Ascending aorta (tissue), 2 donors: Measurements from ENCODE around the gene RYR3. TPM values are rescaled to one million over a fixed set of nuclear protein-coding genes. Genes with fewer than 3 reads are reported as not detected.

Experiments used
- DNase-seq, 2 donors: peaks; one replicate each; pipeline ENCODE4 v3.0.0-alpha.2; 2019; ENCODE audit warnings: low spot score in 2 of 2
- H3K27ac ChIP-seq, 2 donors: fragments of 200-600 bp; sonication (generic); one replicate each; pipeline ENCODE4 v1.5.1; 2016 to 2017; ENCODE audit warnings: mild to moderate bottlenecking in 1 of 2
- H3K27me3 ChIP-seq: fragments of 200-600 bp; sonication (generic); one replicate; pipeline ENCODE4 v1.5.1; 2017
- H3K36me3 ChIP-seq, 2 donors: fragments of 200-600 bp; sonication (generic); one replicate each; pipeline ENCODE4 v1.5.1; 2016
- H3K4me1 ChIP-seq, 2 donors: fragments of 200-600 bp; sonication (generic); one replicate each; pipeline ENCODE4 v1.5.1; 2016 to 2017; ENCODE audit warnings: mild to moderate bottlenecking in 1 of 2
- H3K4me3 ChIP-seq, 2 donors: fragments of 200-600 bp; sonication (generic); one replicate each; pipeline ENCODE4 v1.5.1; 2016 to 2017; ENCODE audit warnings: mild to moderate bottlenecking in 1 of 2
- H3K9me3 ChIP-seq, 2 donors: fragments of 200-600 bp; sonication (generic); one replicate each; pipeline ENCODE4 v1.5.1; 2016
- intact Hi-C: fragments of 100-400 bp; cut with DNase I; formaldehyde crosslinking; loops from one replicate; pipeline ENCODE4 v1.15.1; 2023
- total RNA-seq: library from RNA; depleted of rRNA; stranded (reverse); fragments of >200 nt; gene quantifications from one replicate; pipeline ENCODE4 v1.1.0, GENCODE V29; 2016
- TF ChIP-seq, protein P1 (sequence below), 3 experiments: fragments of 200-600 bp in 2 of 3; fragments of 450-650 bp in 1 of 3; sonication (generic) in 2 of 3; IDR thresholded peaks; one replicate each; pipeline ENCODE4 v1.5.1; 2016 to 2019; ENCODE audit warnings: antibody characterized with exemption in 3 of 3, mild to moderate bottlenecking in 1 of 3, moderate library complexity in 1 of 3

Gene RYR3
- total RNA-seq, 1 donor from 2014 or later = 3.1 TPM

DNA sequence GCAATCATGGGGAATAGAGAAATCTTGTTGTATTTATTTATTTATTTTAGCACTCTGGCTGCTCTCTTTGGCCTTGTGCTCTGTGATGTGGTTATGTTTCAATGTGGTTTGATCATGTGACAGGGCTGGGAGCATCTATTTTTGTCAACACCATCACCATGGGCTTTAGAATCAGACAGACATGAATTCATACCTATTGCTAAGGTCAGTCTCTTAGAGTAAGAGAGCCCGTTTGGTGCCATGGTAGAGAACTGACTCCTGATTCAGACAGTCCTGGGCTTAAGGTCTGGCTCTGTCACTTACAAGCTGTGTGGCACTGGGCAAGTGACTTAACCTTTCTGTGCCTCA, 157.0 kb downstream of the RYR3 start:
- no peaks in the 10 kb centered on the region for H3K27me3 ChIP-seq
- H3K27ac ChIP-seq = no peak overlapping the region
- H3K36me3 ChIP-seq = no peaks in the 10 kb centered on the region
- H3K9me3 ChIP-seq = no peaks in the 10 kb centered on the region
- no peak overlapping the region for H3K4me3 ChIP-seq
- TF ChIP-seq, protein P1, sequence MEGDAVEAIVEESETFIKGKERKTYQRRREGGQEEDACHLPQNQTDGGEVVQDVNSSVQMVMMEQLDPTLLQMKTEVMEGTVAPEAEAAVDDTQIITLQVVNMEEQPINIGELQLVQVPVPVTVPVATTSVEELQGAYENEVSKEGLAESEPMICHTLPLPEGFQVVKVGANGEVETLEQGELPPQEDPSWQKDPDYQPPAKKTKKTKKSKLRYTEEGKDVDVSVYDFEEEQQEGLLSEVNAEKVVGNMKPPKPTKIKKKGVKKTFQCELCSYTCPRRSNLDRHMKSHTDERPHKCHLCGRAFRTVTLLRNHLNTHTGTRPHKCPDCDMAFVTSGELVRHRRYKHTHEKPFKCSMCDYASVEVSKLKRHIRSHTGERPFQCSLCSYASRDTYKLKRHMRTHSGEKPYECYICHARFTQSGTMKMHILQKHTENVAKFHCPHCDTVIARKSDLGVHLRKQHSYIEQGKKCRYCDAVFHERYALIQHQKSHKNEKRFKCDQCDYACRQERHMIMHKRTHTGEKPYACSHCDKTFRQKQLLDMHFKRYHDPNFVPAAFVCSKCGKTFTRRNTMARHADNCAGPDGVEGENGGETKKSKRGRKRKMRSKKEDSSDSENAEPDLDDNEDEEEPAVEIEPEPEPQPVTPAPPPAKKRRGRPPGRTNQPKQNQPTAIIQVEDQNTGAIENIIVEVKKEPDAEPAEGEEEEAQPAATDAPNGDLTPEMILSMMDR (IDR thresholded peaks at IDR 0.05) = no peak
- H3K4me1 ChIP-seq = no peaks in the 10 kb centered on the region
- intact Hi-C loops = no loop called here
- DNase-seq = no peak

DNA sequence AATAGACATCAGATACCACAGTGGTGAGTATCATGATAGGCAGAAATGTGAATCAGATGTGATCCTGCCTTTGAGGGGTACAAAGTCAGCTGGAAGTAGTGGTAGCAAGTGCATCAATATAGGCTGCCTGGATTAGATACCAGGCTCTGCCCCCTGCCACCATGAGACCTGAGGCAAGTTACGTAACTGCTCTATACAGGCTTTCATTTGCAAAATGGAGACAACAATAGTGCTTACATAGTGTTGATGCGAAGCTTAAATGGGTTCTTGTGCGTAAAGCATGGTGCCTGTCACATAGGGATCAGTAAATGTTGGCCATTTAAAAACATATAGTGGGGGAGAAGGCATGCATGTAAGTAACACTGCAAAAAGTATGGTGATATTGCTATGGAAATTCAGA, 158.0 kb downstream of the RYR3 start:
- TF ChIP-seq, protein P1 (IDR thresholded peaks at IDR 0.05) = no peak
- no peaks in the 10 kb centered on the region for H3K4me1 ChIP-seq
- DNase-seq = no peak
- H3K27ac ChIP-seq = no peak overlapping the region
- no peak overlapping the region for H3K4me3 ChIP-seq
- no peaks in the 10 kb centered on the region for H3K27me3 ChIP-seq
- no peaks in the 10 kb centered on the region for H3K36me3 ChIP-seq
- intact Hi-C loops = no loop called here
- no peaks in the 10 kb centered on the region for H3K9me3 ChIP-seq

DNA sequence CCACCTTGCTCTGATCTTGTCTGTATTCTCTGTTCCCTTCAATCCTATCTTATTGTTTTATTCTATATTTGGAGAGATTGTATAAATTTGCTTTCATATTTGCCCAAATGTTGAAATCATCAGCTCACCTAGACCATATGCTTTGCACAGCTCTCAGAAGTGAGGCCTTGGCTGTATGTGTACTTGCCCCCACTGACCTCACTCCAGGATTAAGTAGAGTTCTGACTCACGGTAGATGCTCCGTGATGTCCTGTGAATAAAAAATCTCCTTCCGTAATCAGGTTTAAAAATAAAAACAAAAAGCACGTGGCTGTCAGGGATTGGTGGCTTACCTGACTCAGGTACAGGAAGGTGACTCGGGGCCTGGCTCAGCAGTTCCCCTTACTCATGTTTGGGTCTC, 162.2 kb downstream of the RYR3 start:
- no peak for DNase-seq
- Histone ChIP-seq H3K9me3 (no peaks in the 10 kb centered on the region), H3K4me1 (no peaks in the 10 kb centered on the region), H3K4me3 (no peak overlapping the region), H3K27me3 (no peaks in the 10 kb centered on the region), H3K27ac (no peak overlapping the region), H3K36me3 (peaks cover 0 to 5% of the 10 kb centered on the region in 2 donors)
- TF ChIP-seq, protein P1 (IDR thresholded peaks at IDR 0.05) = no peak
- intact Hi-C loops = no loop called here

DNA sequence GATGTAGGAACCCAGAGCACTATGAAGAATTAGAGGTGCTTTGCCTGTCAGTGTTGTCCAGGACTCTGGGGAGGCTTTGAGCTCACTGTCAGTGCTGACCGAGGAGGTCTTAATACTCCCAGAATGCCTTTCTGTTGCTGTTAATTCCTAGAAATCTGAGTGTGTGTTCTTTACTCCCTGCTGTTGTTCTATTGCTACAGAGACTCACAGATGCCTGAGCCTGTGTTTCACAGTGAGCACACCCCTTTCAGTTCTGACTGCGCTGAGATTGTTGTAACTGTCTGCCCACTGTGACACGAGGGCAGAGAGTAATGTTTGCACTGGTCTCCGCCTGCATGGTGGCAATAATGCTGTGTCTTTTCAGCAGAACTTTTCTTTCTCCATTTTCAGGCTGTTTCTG, 162.9 kb downstream of the RYR3 start:
- H3K27me3 ChIP-seq = no peaks in the 10 kb centered on the region
- TF ChIP-seq, protein P1 (IDR thresholded peaks at IDR 0.05) = no peak
- H3K27ac ChIP-seq = no peak overlapping the region
- H3K9me3 ChIP-seq = no peaks in the 10 kb centered on the region
- H3K4me1 ChIP-seq = no peaks in the 10 kb centered on the region
- intact Hi-C loops = no loop called here
- DNase-seq = no peak
- peaks cover 0 to 5% of the 10 kb centered on the region in 2 donors for H3K36me3 ChIP-seq
- H3K4me3 ChIP-seq = no peak overlapping the region

DNA sequence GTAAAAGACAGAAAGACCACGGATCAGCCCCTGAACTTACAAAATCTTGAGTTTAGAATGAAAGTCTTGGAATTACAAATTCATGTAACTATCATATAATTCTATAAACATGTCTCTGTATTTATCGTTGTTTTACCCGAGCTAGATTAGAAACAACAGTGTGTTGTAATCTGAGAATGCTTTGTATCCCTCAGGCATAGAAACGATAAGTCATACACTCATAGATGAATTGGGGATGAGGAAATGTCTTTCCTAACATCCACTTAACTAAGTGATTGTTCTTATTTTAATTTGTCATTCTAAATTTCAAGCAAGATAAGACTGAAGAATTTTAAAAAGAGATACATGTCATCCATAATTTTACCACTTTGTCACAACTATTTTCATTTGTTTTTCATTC, 165.3 kb downstream of the RYR3 start:
- no peak overlapping the region for H3K27ac ChIP-seq
- intact Hi-C loops = no loop called here
- H3K4me3 ChIP-seq = no peak overlapping the region
- TF ChIP-seq, protein P1 (IDR thresholded peaks at IDR 0.05) = no peak
- H3K27me3 ChIP-seq = no peaks in the 10 kb centered on the region
- no peak for DNase-seq
- peaks cover 0 to 5% of the 10 kb centered on the region in 2 donors for H3K36me3 ChIP-seq
- no peaks in the 10 kb centered on the region for H3K9me3 ChIP-seq
- H3K4me1 ChIP-seq = no peaks in the 10 kb centered on the region

DNA sequence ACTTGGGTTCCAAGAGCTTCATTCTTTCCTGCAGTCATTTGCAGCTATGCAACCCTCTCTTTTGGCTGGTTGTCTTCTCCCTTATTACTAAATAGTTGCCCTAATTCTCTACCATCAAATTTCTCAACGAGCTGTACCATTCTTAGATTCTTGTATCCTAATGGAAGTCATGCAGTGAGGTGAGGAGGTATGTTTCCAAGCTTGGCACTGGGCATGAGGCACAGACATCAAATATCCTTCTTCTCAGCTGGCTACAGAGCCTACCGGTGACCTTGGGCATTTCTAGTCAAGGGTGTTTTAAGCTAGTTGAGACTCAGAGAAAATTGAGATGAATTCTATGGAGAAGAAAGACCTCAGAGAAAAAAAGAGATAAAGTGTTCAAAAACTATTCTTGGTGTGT, 166.1 kb downstream of the RYR3 start:
- no peak overlapping the region for H3K4me3 ChIP-seq
- peaks cover 0 to 5% of the 10 kb centered on the region in 2 donors for H3K36me3 ChIP-seq
- no peaks in the 10 kb centered on the region for H3K4me1 ChIP-seq
- DNase-seq = no peak
- H3K27ac ChIP-seq = no peak overlapping the region
- intact Hi-C loops = no loop called here
- H3K27me3 ChIP-seq = no peaks in the 10 kb centered on the region
- TF ChIP-seq, protein P1 (IDR thresholded peaks at IDR 0.05) = no peak
- H3K9me3 ChIP-seq = no peaks in the 10 kb centered on the region
